NB4 (cell line): Measurements from ENCODE around the gene REG3G.

ENCODE experiments used
- DNase-seq: peaks from one replicate; pipeline ENCODE4 v3.0.0; 2010; ENCODE audit warnings: low read depth
- H3K4me3 ChIP-seq: one replicate; pipeline ENCODE4 v1.5.1; 2011; ENCODE audit warnings: mild to moderate bottlenecking, low read depth, low read length, moderate library complexity
- MYC ChIP-seq: IDR thresholded peaks from 2 replicates; pipeline ENCODE4 v1.6.1; 2011; ENCODE audit warnings: low read depth, low read length
- POLR2A ChIP-seq: IDR thresholded peaks from 2 replicates; pipeline ENCODE4 v1.6.1; 2011; ENCODE audit warnings: mild to moderate bottlenecking; ENCODE audit not compliant: insufficient read length; ENCODE audit errors: extremely low read depth
- TF ChIP-seq, protein P1 (sequence below): IDR thresholded peaks from 2 replicates; pipeline ENCODE4 v1.6.1; 2011; ENCODE audit warnings: low read depth, low read length
- TF ChIP-seq, protein P2 (sequence below): IDR thresholded peaks from one replicate; pipeline ENCODE4 v1.5.1; 2012; ENCODE audit warnings: low read depth, low read length

REG3G gene

DNA sequence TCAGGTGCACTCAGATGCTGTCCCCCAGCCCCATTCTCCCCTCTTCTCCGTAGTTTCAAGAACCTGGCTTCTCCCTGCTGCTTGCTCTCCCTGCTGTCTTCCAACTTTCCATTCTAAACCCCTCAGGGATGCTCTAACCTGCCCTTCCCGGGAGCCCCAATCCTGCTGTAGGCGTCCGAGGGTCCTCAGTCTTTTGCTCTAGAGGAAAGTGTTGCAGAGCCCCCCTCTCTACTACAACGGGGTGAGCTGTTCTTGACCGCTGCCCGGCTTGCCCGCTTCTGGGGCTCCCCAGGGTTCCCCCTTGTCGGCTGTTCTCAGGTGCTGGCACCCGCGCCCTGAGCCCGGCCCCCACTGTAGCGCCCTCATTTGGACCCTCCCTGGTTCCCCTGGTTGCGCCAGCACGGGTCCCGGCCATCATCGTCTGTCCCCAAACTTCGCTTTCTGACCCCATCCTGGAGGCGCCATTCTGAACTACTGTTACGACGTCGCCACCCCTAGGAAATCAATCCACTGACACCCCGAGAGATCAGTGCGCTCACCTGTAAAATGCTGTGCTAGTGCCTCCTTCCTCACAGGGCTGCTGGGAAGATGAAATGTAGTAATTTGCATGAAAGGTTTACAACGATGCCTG, 31.9 kb upstream of the REG3G start:
- DNase-seq: no peak
- no peak overlapping the region for H3K4me3 ChIP-seq
- TF ChIP-seq POLR2A (no peak), MYC (no peak)
- TF ChIP-seq, protein P1, sequence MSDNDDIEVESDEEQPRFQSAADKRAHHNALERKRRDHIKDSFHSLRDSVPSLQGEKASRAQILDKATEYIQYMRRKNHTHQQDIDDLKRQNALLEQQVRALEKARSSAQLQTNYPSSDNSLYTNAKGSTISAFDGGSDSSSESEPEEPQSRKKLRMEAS: no peak
- TF ChIP-seq, protein P2, sequence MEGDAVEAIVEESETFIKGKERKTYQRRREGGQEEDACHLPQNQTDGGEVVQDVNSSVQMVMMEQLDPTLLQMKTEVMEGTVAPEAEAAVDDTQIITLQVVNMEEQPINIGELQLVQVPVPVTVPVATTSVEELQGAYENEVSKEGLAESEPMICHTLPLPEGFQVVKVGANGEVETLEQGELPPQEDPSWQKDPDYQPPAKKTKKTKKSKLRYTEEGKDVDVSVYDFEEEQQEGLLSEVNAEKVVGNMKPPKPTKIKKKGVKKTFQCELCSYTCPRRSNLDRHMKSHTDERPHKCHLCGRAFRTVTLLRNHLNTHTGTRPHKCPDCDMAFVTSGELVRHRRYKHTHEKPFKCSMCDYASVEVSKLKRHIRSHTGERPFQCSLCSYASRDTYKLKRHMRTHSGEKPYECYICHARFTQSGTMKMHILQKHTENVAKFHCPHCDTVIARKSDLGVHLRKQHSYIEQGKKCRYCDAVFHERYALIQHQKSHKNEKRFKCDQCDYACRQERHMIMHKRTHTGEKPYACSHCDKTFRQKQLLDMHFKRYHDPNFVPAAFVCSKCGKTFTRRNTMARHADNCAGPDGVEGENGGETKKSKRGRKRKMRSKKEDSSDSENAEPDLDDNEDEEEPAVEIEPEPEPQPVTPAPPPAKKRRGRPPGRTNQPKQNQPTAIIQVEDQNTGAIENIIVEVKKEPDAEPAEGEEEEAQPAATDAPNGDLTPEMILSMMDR: no peak

DNA sequence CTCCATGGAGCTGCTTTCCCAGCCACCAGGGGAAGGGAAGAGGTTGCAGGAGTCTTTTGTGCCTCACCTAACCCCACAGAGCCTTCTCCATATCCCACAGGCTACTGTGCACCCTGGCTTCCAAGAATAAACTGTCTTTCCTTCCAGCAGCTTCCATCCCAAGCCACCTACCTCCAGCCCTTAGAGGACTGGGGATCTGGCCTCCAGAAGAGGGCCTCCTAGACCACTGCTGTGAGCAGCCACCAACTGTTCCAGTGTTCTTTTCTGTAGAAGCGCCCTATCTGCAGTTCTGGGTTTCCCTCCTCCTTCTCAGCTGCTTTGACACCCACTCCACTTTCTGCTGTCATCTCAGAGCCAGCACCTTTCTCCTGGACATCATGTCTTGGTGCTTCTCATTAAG, 30.7 kb upstream of the REG3G start:
- TF ChIP-seq MYC: no peak
- TF ChIP-seq POLR2A: no peak
- TF ChIP-seq, protein P1: no peak
- TF ChIP-seq, protein P2: no peak
- no peak for DNase-seq
- no peak overlapping the region for H3K4me3 ChIP-seq

DNA sequence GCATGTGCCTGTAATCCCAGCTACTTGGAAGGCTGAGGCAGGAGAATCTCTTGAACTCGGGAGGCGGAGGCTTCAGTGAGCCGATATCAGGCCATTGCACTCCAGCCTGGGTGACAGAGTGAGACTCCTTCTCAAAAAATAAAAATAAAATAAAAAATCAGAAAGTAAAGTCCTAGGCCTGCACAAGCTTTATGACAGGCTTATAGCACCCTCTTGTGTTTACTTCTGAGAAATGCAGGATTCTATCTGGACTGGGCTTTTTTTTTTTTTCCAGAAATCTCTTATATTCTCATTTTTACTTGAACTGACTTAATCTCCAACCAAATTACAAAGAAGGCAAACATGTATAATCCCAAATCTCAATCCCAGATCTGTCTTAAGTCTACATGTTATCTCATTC, 26.1 kb upstream of the REG3G start:
- peak; percentile 22 for DNase-seq
- no peak overlapping the region for H3K4me3 ChIP-seq
- no peak for TF ChIP-seq POLR2A
- TF ChIP-seq, protein P2: peak; percentile 37

DNA sequence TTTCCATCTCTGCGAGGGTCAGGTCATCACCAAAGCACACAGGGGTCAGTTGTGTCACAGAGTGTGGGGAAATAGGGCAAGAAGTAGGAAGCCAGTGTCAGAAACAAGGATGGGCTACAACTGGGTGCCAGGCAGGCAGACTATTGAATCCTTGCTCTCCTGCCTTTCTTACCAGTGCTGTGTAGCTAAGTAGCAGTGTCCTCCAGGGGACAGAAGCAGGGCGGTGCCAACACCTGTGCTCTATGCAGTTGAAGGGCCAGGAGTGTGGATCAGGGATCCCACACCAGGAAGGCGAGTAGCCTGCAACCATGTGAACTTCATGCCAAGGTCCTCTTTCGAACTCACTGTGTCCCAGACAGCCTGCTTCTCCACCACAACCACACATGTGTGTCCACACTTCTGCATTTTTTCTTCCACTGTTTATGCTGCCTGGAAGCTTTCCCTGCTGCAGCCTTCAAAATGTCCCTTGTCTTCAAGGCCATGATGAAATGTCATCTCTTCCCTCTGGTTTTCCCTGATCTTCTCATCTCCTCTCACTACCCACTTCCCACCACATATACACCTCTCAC, 25.4 kb upstream of the REG3G start:
- no peak for DNase-seq
- no peak overlapping the region for H3K4me3 ChIP-seq
- TF ChIP-seq, protein P1: no peak
- TF ChIP-seq MYC: no peak
- TF ChIP-seq, protein P2: no peak
- no peak for TF ChIP-seq POLR2A

DNA sequence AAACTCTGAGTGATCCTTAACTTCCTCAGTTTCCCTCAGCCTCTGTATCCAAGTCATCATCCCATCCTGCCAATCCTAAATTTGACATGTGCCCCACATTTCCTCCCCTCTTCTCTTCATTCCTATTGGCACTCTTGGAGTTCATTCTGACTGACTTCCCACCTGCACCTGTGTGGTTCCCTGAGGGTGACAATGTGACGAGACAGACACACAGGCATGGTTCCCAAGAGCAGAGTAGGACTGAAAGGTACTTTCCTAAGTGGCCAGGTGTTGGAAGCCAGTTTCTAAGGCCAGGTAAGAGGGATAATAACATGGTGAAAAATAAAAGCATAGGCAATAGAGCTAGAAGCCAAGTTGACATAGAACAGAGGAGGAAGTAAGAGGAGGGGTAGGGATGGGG, 24.2 kb upstream of the REG3G start:
- TF ChIP-seq, protein P2: no peak
- TF ChIP-seq MYC (no peak), POLR2A (no peak)
- TF ChIP-seq, protein P1: no peak
- H3K4me3 ChIP-seq: no peak overlapping the region
- no peak for DNase-seq

DNA sequence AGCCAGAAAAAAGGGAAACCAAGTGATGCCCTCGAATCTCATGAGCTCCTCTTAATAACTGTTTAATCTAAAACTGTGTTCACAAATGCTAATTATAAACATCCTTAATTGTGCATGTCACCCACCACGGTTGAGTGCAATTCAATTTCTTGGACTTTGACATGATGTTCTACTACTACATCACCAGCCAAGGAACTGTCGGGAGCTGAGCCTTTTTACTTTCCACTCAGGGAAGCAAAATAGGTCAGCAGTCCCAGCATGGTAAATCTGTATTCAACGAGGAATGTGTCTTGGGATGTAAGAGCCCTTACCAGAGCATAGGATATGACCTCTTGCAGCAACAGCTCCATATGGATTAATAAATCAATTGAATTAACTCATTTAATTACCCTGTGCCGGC, 20.8 kb upstream of the REG3G start:
- no peak for DNase-seq
- no peak overlapping the region for H3K4me3 ChIP-seq
- TF ChIP-seq POLR2A: no peak
- TF ChIP-seq MYC: no peak
- TF ChIP-seq, protein P1: no peak
- TF ChIP-seq, protein P2: no peak
